GM23338 (cell line): Measurements from ENCODE around the gene C12orf60. TPM values are rescaled to one million over a fixed set of nuclear protein-coding genes. Genes with fewer than 3 reads are reported as not detected.
A peak's percentile ranks its signal among the peaks of the same experiment; 100 is the strongest.

ENCODE experiments used
- ATAC-seq: fragments of 200-7000 bp; cut with Tn5 transposase; 3 replicates; pipeline ENCODE4 v1.9.1; 2020
- DNase-seq: peaks from one replicate; pipeline ENCODE4 v3.0.0-alpha.2; 2015; ENCODE audit warnings: low spot score
- H2AFZ ChIP-seq: fragments of 200-600 bp; sonication (generic); 2 replicates; pipeline ENCODE4 v1.8.0; 2016; ENCODE audit warnings: antibody characterized with exemption, mild to moderate bottlenecking, moderate library complexity
- H3F3A ChIP-seq: fragments of 200-600 bp; sonication (generic); replicated peaks from 2 replicates; pipeline ENCODE4 v1.8.0; 2017; ENCODE audit warnings: antibody characterized with exemption, mixed run types, low read depth
- H3K27ac ChIP-seq: fragments of 200-600 bp; sonication (generic); 2 replicates; pipeline ENCODE4 v1.6.1; 2016; ENCODE audit warnings: low read depth
- H3K27me3 ChIP-seq: fragments of 200-600 bp; sonication (generic); 2 replicates; pipeline ENCODE4 v1.8.0; 2016; ENCODE audit warnings: mild to moderate bottlenecking, mixed run types, moderate library complexity; ENCODE audit not compliant: insufficient read depth
- H3K36me3 ChIP-seq: fragments of 200-600 bp; sonication (generic); 2 replicates; pipeline ENCODE4 v1.8.0; 2016; ENCODE audit warnings: mild to moderate bottlenecking; ENCODE audit not compliant: insufficient read depth
- H3K4me1 ChIP-seq: fragments of 200-600 bp; sonication (generic); 2 replicates; pipeline ENCODE4 v1.8.0; 2016; ENCODE audit warnings: mild to moderate bottlenecking, moderate library complexity; ENCODE audit not compliant: insufficient read depth
- H3K4me2 ChIP-seq: fragments of 200-600 bp; sonication (generic); 2 replicates; pipeline ENCODE4 v1.7.1; 2017; ENCODE audit warnings: mixed run types
- H3K4me3 ChIP-seq: fragments of 200-600 bp; sonication (generic); 2 replicates; pipeline ENCODE4 v1.6.1; 2016; ENCODE audit warnings: mixed run types
- H3K79me2 ChIP-seq: fragments of 200-600 bp; sonication (generic); replicated peaks from 2 replicates; pipeline ENCODE4 v1.8.0; 2017; ENCODE audit warnings: mild to moderate bottlenecking; ENCODE audit not compliant: insufficient read depth
- H3K9me2 ChIP-seq: fragments of 200-600 bp; sonication (generic); 2 replicates; pipeline ENCODE4 v1.8.0; 2017; ENCODE audit not compliant: insufficient read depth
- H4K20me1 ChIP-seq: fragments of 200-600 bp; sonication (generic); replicated peaks from 2 replicates; pipeline ENCODE4 v1.8.0; 2017; ENCODE audit warnings: mild to moderate bottlenecking; ENCODE audit not compliant: insufficient read depth
- H3K27ac Mint-ChIP-seq: 2 replicates; pipeline ENCODE4 v1.8.0; 2020; ENCODE audit warnings: inconsistent platforms, mild to moderate bottlenecking, moderate library complexity, mixed read lengths
- H3K27me3 Mint-ChIP-seq: 3 replicates; pipeline ENCODE4 v1.8.0; 2022; ENCODE audit warnings: low read depth, mild to moderate bottlenecking, moderate library complexity, mixed read lengths, inconsistent platforms; ENCODE audit not compliant: insufficient read depth, poor library complexity
- H3K36me3 Mint-ChIP-seq: 3 replicates; pipeline ENCODE4 v1.8.0; 2021; ENCODE audit warnings: low read depth, mild to moderate bottlenecking, inconsistent platforms, moderate library complexity, mixed read lengths
- H3K4me1 Mint-ChIP-seq: 3 replicates; pipeline ENCODE4 v1.8.0; 2020; ENCODE audit warnings: mild to moderate bottlenecking, inconsistent platforms, mixed read lengths
- H3K4me3 Mint-ChIP-seq: 3 replicates; pipeline ENCODE4 v1.8.0; 2021; ENCODE audit warnings: moderate library complexity, mild to moderate bottlenecking, inconsistent platforms, mixed read lengths
- H3K9me3 Mint-ChIP-seq: 3 replicates; pipeline ENCODE4 v1.8.0; 2020; ENCODE audit warnings: moderate library complexity, mild to moderate bottlenecking, inconsistent platforms, mixed read lengths
- CREB1 ChIP-seq: fragments of 250-450 bp; sonication (Bioruptor Pico); IDR thresholded peaks from 2 replicates; pipeline ENCODE4 v1.5.0; 2020; ENCODE audit warnings: low read depth, mild to moderate bottlenecking, moderate library complexity
- CTCF ChIP-seq, 2 experiments: fragments of 200-600 bp in 1 of 2; sonication (generic) in 1 of 2; conservative IDR thresholded peaks; 2 replicates each; pipeline versions ENCODE4 v1.5.1 to v1.6.1; 2016 to 2017; ENCODE audit warnings: antibody characterized with exemption in 2 of 2, low read depth in 2 of 2, mild to moderate bottlenecking in 2 of 2, moderate library complexity in 1 of 2
- EZH2 ChIP-seq: fragments of 200-600 bp; sonication (generic); IDR thresholded peaks from one replicate; pipeline ENCODE4 v1.8.0; 2017; ENCODE audit warnings: antibody characterized with exemption, mild to moderate bottlenecking, low read depth; ENCODE audit not compliant: unreplicated experiment
- ZNF462 ChIP-seq: fragments of 250-450 bp; sonication (Bioruptor Pico); IDR thresholded peaks from 2 replicates; pipeline ENCODE4 v1.5.0; 2020; ENCODE audit warnings: mild to moderate bottlenecking, moderate library complexity
- polyA plus RNA-seq: library from polyadenylated mRNA; unstranded; fragments of >200 nt; fragmentation: Nextera tagmentation; extraction: Ambion mirVana; gene quantifications from 2 replicates; pipeline ENCODE4 v1.2.1, GENCODE V29; 2016
- total RNA-seq: library from RNA; depleted of rRNA; stranded (reverse); fragments of >200 nt; shearing (Covaris generic); gene quantifications from 2 replicates; pipeline ENCODE4 v1.2.3, GENCODE V29; 2014

C12orf60 gene
- total and polyA plus RNA-seq, 2 experiments from 2014 or later = 1.7 to 2.3 TPM

DNA sequence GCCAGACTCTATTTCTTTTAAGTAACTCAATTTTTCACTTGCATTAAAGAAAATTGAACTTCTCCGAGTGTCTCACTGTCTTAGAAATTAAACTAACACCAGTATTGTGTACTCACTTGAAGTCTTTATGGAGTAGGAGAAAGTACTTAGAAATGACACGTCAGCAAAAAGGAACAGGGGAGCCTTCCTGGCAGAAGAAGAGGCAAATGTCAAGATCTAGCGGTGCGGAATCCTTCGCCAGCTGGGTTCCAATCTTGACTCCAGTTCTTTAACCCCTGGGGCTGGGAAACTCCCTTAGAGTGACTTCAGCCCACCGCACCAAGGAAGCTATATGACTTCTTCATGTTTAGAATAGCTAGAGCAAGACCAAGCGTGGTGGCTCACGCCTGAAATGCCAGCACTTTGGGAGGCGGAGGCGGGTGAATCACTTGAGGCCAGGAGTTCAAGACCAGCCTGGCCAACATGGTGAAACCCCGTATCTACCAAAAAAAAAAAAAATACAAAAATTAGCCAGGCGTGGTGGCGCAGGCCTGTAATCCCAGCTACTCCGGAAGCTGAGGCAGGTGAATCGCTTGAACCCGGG, 34.6 kb upstream of the C12orf60 start (continued):
- TF ChIP-seq ZNF462 (CRISPR knock-in tag) = no peak

DNA sequence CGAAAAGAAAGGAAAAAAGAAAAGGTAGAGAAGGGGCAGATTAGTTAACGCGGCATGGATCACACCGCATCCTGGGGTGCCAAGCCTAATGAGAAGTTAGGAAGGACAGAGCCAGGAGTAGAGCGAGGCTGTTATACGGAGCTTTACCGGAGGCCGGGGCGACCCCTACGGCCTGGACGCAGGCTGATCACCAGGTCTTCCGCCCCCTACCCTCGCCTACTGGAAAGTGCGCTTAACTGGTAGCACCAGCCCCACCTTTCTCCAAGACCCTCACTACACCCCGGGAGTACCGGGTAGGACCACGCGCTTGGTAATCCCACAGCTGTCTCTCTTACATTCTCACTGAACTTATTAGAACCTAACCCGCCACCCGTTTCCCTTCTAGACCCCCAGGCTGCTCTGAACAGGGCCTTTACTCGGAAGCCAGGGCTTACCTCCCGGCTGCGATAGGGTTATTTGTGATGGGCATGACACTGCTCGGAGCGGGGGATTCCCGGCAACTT, 34.0 kb upstream of the C12orf60 start:
- H3K9me2 ChIP-seq = no peaks in the 10 kb centered on the region
- no peak overlapping the region for H2AFZ ChIP-seq
- Mint-ChIP-seq H3K4me3 (peak overlapping the region; percentile 98), H3K9me3 (peaks cover 32% of the 10 kb centered on the region), H3K36me3 (peaks cover 54% of the 10 kb centered on the region), H3K27ac (peak overlapping the region; percentile 100), H3K27me3 (peaks cover 36% of the 10 kb centered on the region), H3K4me1 (peaks cover 23% of the 10 kb centered on the region)
- H3K27me3 ChIP-seq = no peaks in the 10 kb centered on the region
- H3K27ac ChIP-seq = peak overlapping the region; percentile 93
- peak overlapping the region; percentile 72 for H3K4me2 ChIP-seq
- H3K4me1 ChIP-seq = peaks cover 6% of the 10 kb centered on the region
- 0 out of 2 replicates have a peak, but pooled peaks cover 5% of the 10 kb centered on the region for H3F3A ChIP-seq
- no peaks in the 10 kb centered on the region; the same call in 1 of the 2 replicates for H4K20me1 ChIP-seq
- DNase-seq (peak; percentile 90), ATAC-seq (peak; percentile 35)
- H3K4me3 ChIP-seq = peak overlapping the region; percentile 82
- no peaks in the 10 kb centered on the region for H3K36me3 ChIP-seq
- TF ChIP-seq CTCF (conservative IDR thresholded peaks at IDR 0.05; ENCODE audit: low read depth in 2 of 2) = peak in 1 of 2 experiments; percentile 68; a peak in 2 of 4 replicates
- TF ChIP-seq EZH2 = no peak
- no peak for TF ChIP-seq CREB1
- peaks cover 49% of the 10 kb centered on the region for H3K79me2 ChIP-seq
